HepG2 (cell line): Measurements from ENCODE around the gene EDC3. TPM values are rescaled to one million over a fixed set of nuclear protein-coding genes. Genes with fewer than 3 reads are reported as not detected.

ENCODE experiments used
- ARID5B ChIP-seq: IDR thresholded peaks from 2 replicates; pipeline ENCODE4 v1.4.0; 2020; ENCODE audit warnings: mild to moderate bottlenecking, missing genetic modification reagents
- CREB3 ChIP-seq: sonication (generic); formaldehyde crosslinking; IDR thresholded peaks from 2 replicates; pipeline ENCODE4 v1.5.0; 2020; ENCODE audit warnings: missing genetic modification reagents
- EP300 ChIP-seq, 3 experiments: sonication (generic) in 1 of 3; formaldehyde crosslinking in 1 of 3; IDR thresholded peaks; 2 replicates each; pipeline versions ENCODE4 v1.5.1 to v1.6.1; 2011 to 2020; ENCODE audit warnings: low read depth in 2 of 3, low read length in 2 of 3, borderline replicate concordance in 1 of 3, improper control_type of control experiment in 1 of 3, mild to moderate bottlenecking in 1 of 3, missing genetic modification reagents in 1 of 3, moderate library complexity in 1 of 3
- HINFP ChIP-seq: sonication (generic); formaldehyde crosslinking; IDR thresholded peaks from 2 replicates; pipeline ENCODE4 v1.4.0; 2020; ENCODE audit warnings: low read depth, mild to moderate bottlenecking, missing genetic modification reagents
- NBN ChIP-seq: fragments of 450-650 bp; conservative IDR thresholded peaks from 2 replicates; pipeline ENCODE4 v1.6.1; 2017
- NFYB ChIP-seq: sonication (generic); formaldehyde crosslinking; IDR thresholded peaks from 2 replicates; pipeline ENCODE4 v1.4.0; 2020; ENCODE audit warnings: missing genetic modification reagents
- POGK ChIP-seq: sonication (generic); formaldehyde crosslinking; conservative IDR thresholded peaks from 2 replicates; pipeline ENCODE4 v1.8.0; 2022; ENCODE audit warnings: mild to moderate bottlenecking, moderate library complexity, missing genetic modification reagents
- SIX1 ChIP-seq: sonication (generic); formaldehyde crosslinking; IDR thresholded peaks from 2 replicates; pipeline ENCODE4 v1.4.0; 2020; ENCODE audit warnings: missing genetic modification reagents, borderline replicate concordance
- YEATS4 ChIP-seq: sonication (generic); formaldehyde crosslinking; IDR thresholded peaks from 2 replicates; pipeline ENCODE4 v1.4.0; 2020; ENCODE audit warnings: missing genetic modification reagents, borderline replicate concordance
- ZNF629 ChIP-seq: sonication (generic); formaldehyde crosslinking; conservative IDR thresholded peaks from 2 replicates; pipeline ENCODE4 v1.5.0; 2020; ENCODE audit warnings: missing genetic modification reagents
- ZNF691 ChIP-seq: sonication (generic); formaldehyde crosslinking; IDR thresholded peaks from 2 replicates; pipeline ENCODE4 v1.4.0; 2020; ENCODE audit warnings: missing genetic modification reagents, low read depth, mild to moderate bottlenecking, borderline replicate concordance
- ZNF703 ChIP-seq: sonication (generic); formaldehyde crosslinking; IDR thresholded peaks from 2 replicates; pipeline ENCODE4 v1.5.1; 2020; ENCODE audit warnings: missing genetic modification reagents, mild to moderate bottlenecking, moderate library complexity, borderline replicate concordance
- ZNF883 ChIP-seq: sonication (generic); formaldehyde crosslinking; IDR thresholded peaks from 2 replicates; pipeline ENCODE4 v1.5.1; 2020; ENCODE audit warnings: mild to moderate bottlenecking, missing genetic modification reagents; ENCODE audit errors: not compliant biosample characterization
- polyA plus RNA-seq, 8 experiments: library from polyadenylated mRNA; depleted of rRNA in 3 of 8; stranded (reverse) in 7 of 8; unstranded in 1 of 8; fragments of >200 nt; fragmentation: Illumina TruSeq in 4 of 8; extraction: Trizol in 4 of 8; gene quantifications; 2 replicates each; pipeline versions ENCODE4 v1.2.1 to v1.2.3, GENCODE V29; 2011 to 2016; ENCODE audit warnings: low read depth in 4 of 8, missing spikeins in 1 of 8, mixed read lengths in 1 of 8; ENCODE audit not compliant: insufficient read depth in 1 of 8
- total RNA-seq, 5 experiments: library from RNA; depleted of rRNA; stranded (reverse); fragments of >200 nt; fragmentation: Illumina TruSeq; extraction: Trizol; gene quantifications; 2 replicates each; pipeline ENCODE4 v1.2.3, GENCODE V29; 2016; ENCODE audit warnings: low read depth in 1 of 5
- TF ChIP-seq, protein P1 (sequence below), 2 experiments: sonication (generic) in 1 of 2; formaldehyde crosslinking in 1 of 2; IDR thresholded peaks; 2 replicates each; pipeline versions ENCODE4 v1.5.1 to v1.6.1; 2011 to 2020; ENCODE audit warnings: borderline replicate concordance in 1 of 2, low read depth in 1 of 2, low read length in 1 of 2, mild to moderate bottlenecking in 1 of 2, missing genetic modification reagents in 1 of 2, moderate library complexity in 1 of 2

EDC3 gene
- total and polyA plus RNA-seq, 2 of the 13 experiments (the other 11 are each of a cell fraction or from before 2014, with no cell fraction given): 17.4 to 32.0 TPM

- TF ChIP-seq ZNF883 (no peak), YEATS4 (CRISPR knock-in tag) (peak; percentile 97), POGK (CRISPR knock-in tag) (peak; percentile 87), NBN (no peak), ZNF703 (CRISPR knock-in tag) (peak; percentile 91; the same call in 1 of the 2 replicates), SIX1 (no peak), NFYB (peak; percentile 33; the same call in 1 of the 2 replicates), ZNF629 (CRISPR knock-in tag) (peak; percentile 48), EP300 (IDR thresholded peaks at IDR 0.05; ENCODE audit: low read depth in 2 of 2, low read length in 2 of 2) (peak; percentile 9 to 51; a peak in 2 of 4 replicates), EP300 (CRISPR knock-in tag; IDR thresholded peaks at IDR 0.05; ENCODE audit: borderline replicate concordance) (no peak), ARID5B (CRISPR knock-in tag) (peak; percentile 45; the same call in 1 of the 2 replicates), HINFP (peak; percentile 87), CREB3 (no peak), ZNF691 (CRISPR knock-in tag) (peak; percentile 86)
- TF ChIP-seq, protein P1, sequence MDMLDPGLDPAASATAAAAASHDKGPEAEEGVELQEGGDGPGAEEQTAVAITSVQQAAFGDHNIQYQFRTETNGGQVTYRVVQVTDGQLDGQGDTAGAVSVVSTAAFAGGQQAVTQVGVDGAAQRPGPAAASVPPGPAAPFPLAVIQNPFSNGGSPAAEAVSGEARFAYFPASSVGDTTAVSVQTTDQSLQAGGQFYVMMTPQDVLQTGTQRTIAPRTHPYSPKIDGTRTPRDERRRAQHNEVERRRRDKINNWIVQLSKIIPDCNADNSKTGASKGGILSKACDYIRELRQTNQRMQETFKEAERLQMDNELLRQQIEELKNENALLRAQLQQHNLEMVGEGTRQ (IDR thresholded peaks at IDR 0.05; ENCODE audit: low read depth, low read length): no peak
- TF ChIP-seq, protein P1 (CRISPR knock-in tag; IDR thresholded peaks at IDR 0.05; ENCODE audit: borderline replicate concordance): peak; percentile 20; the same call in 1 of the 2 replicates
Measured at GRCh38 chr15:74615508-74616365, 80.1 kb downstream of the EDC3 start, which contains the start of gene CLK3 (continued).
